ENCODE measurements around the gene THOC1. TPM values are rescaled to one million over a fixed set of nuclear protein-coding genes. Genes with fewer than 3 reads are reported as not detected.

Gene THOC1
- total and polyA plus RNA-seq, 10 donors, result 32.7 to 91.9 (median 52.4) TPM

GRCh38 chr18:199214-199613 lies 68.6 kb downstream of the THOC1 start:
- Histone ChIP-seq H3K27me3 (replicated peaks in 1 of 7) (no peaks in the 10 kb centered on the region), H3K36me3 (peaks cover 4 to 97% (median 50%) of the 10 kb centered on the region in 6 donors), H3K27ac (no peak overlapping the region), H3K4me1 (no peaks in the 10 kb centered on the region), H3K4me3 (no peak overlapping the region), H3K9me3 (no peaks in the 10 kb centered on the region)
- TF ChIP-seq POLR2AphosphoS5 (IDR thresholded peaks at IDR 0.05) (no peak), POLR2A (IDR thresholded peaks at IDR 0.05) (no peak), CTCF (IDR thresholded peaks at IDR 0.05 in 8 of 11, conservative IDR thresholded peaks at IDR 0.05 in 3 of 11) (no peak)
- 94 to 98% (median 95%) methylated on average over 3 of the region's 3 CpGs for WGBS, 5 donors
- DNase-seq, result no peak
- intact Hi-C loops (cut with DNase I; ENCODE audit: low total_unique reads), result no loop called here

GRCh38 chr18:195651-196050 lies 72.2 kb downstream of the THOC1 start:
- H3K36me3 ChIP-seq, result peaks cover 0 to 78% (median 30%) of the 10 kb centered on the region in 6 donors
- 96 to 100% (median 97%) methylated on average over 1 of the region's 1 CpG for WGBS, 5 donors
- H3K4me1 ChIP-seq, result no peaks in the 10 kb centered on the region
- no peak overlapping the region for H3K27ac ChIP-seq
- intact Hi-C loops (cut with DNase I; ENCODE audit: low total_unique reads), result no loop called here
- no peaks in the 10 kb centered on the region for H3K27me3 ChIP-seq (replicated peaks in 1 of 7)
- no peak overlapping the region for H3K4me3 ChIP-seq
- no peaks in the 10 kb centered on the region for H3K9me3 ChIP-seq
- no peak for DNase-seq
- TF ChIP-seq POLR2AphosphoS5 (IDR thresholded peaks at IDR 0.05) (no peak), POLR2A (IDR thresholded peaks at IDR 0.05) (no peak), CTCF (IDR thresholded peaks at IDR 0.05 in 8 of 11, conservative IDR thresholded peaks at IDR 0.05 in 3 of 11) (no peak)

DNA sequence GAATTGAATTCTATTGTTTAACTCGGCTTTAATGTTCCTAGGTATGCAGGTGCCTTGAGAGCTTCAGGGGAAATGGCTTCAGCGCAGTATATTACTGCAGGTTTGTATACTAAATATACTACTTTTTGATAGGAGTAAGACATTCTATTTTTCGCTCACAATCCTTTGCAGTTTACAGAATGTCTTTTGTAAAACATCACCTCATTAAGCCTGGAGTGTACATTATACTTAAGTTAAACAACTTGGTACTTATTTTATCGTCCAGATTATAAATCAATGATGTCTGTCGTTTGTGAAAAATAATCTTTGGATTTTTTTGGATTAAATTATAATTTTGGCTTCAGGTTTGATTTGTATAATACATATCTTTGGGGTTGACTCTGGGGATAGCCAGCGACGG lies 75.0 kb downstream of the THOC1 start:
- Histone ChIP-seq H3K9me3 (no peaks in the 10 kb centered on the region), H3K36me3 (peaks cover 0 to 55% (median 11%) of the 10 kb centered on the region in 6 donors), H3K4me1 (no peaks in the 10 kb centered on the region), H3K27ac (no peak overlapping the region), H3K27me3 (replicated peaks in 1 of 7) (no peaks in the 10 kb centered on the region), H3K4me3 (no peak overlapping the region)
- 95 to 97% (median 97%) methylated on average over 7 of the region's 7 CpGs for WGBS, 5 donors
- intact Hi-C loops (cut with DNase I; ENCODE audit: low total_unique reads), result no loop called here
- TF ChIP-seq POLR2AphosphoS5 (IDR thresholded peaks at IDR 0.05), result no peak
- TF ChIP-seq POLR2A (IDR thresholded peaks at IDR 0.05), result no peak
- no peak for TF ChIP-seq CTCF (IDR thresholded peaks at IDR 0.05 in 8 of 11, conservative IDR thresholded peaks at IDR 0.05 in 3 of 11)
- no peak for DNase-seq

GRCh38 chr18:191725-192124 lies 76.1 kb downstream of the THOC1 start:
- WGBS, 5 donors, result 93 to 97% (median 96%) methylated on average over 1 of the region's 1 CpG
- TF ChIP-seq POLR2A (IDR thresholded peaks at IDR 0.05) (no peak), POLR2AphosphoS5 (IDR thresholded peaks at IDR 0.05) (no peak), CTCF (IDR thresholded peaks at IDR 0.05 in 8 of 11, conservative IDR thresholded peaks at IDR 0.05 in 3 of 11) (no peak)
- intact Hi-C loops (cut with DNase I; ENCODE audit: low total_unique reads), result no loop called here
- H3K27me3 ChIP-seq (replicated peaks in 1 of 7), result no peaks in the 10 kb centered on the region
- no peaks in the 10 kb centered on the region for H3K4me1 ChIP-seq
- no peak for DNase-seq
- H3K9me3 ChIP-seq, result no peaks in the 10 kb centered on the region
- no peak overlapping the region for H3K27ac ChIP-seq
- peaks cover 0 to 45% (median 6%) of the 10 kb centered on the region in 6 donors for H3K36me3 ChIP-seq
- no peak overlapping the region for H3K4me3 ChIP-seq

All from spleen (tissue), 11 donors.